Stimulated activated CD4-positive, alpha-beta T cell treated with anti-CD3 and anti-CD28 coated beads, TNF-alpha, amount 100 ng/mL, for 4 hours (primary cell): Measurements from ENCODE around the gene QKI.
"Not testable (repeated sequence)": the region's sequence is repeated elsewhere in the genome, so short reads cannot be mapped to it uniquely, and the experiment has no call there.

Source experiments
- DNase-seq, 3 experiments: peaks; one replicate each; pipeline ENCODE4 v3.0.0-alpha.2; 2020; ENCODE audit warnings: low read depth in 3 of 3

Gene QKI

GRCh38 chr6:163579111-163579879 lies 164.8 kb downstream of the QKI start:
- no peak for DNase-seq

- DNase-seq, result no peak
These were observed 165.4 kb downstream of the QKI start for GRCh38 chr6:163579880-163580295.

- no peak for DNase-seq
These were observed 166.0 kb downstream of the QKI start for GRCh38 chr6:163580311-163581030.

- no peak for DNase-seq
These were observed 169.0 kb downstream of the QKI start for GRCh38 chr6:163583558-163583957.

- DNase-seq, result no peak
These were observed 171.5 kb downstream of the QKI start for GRCh38 chr6:163585932-163586437.

GRCh38 chr6:163586888-163587287 lies 172.4 kb downstream of the QKI start:
- DNase-seq, result no peak

GRCh38 chr6:163588220-163588919 lies 173.9 kb downstream of the QKI start:
- no peak for DNase-seq

- DNase-seq, result no peak
These were observed 174.9 kb downstream of the QKI start for GRCh38 chr6:163589387-163589786.

GRCh38 chr6:163590132-163590531 lies 175.6 kb downstream of the QKI start:
- not testable (repeated sequence) for DNase-seq

GRCh38 chr6:163592872-163593271 lies 178.4 kb downstream of the QKI start:
- DNase-seq, result no peak

GRCh38 chr6:163596174-163596573 lies 181.7 kb downstream of the QKI start:
- DNase-seq, result no peak

GRCh38 chr6:163599136-163599535 lies 184.6 kb downstream of the QKI start:
- no peak for DNase-seq

- no peak for DNase-seq
These were observed 185.2 kb downstream of the QKI start for GRCh38 chr6:163599684-163600083.

GRCh38 chr6:163600331-163600730 lies 185.8 kb downstream of the QKI start:
- no peak for DNase-seq

GRCh38 chr6:163600781-163601180 lies 186.3 kb downstream of the QKI start:
- DNase-seq, result no peak

GRCh38 chr6:163602851-163603250 lies 188.3 kb downstream of the QKI start:
- DNase-seq, result no peak

GRCh38 chr6:163603395-163603794 lies 188.9 kb downstream of the QKI start:
- no peak for DNase-seq

- no peak for DNase-seq
These were observed 191.0 kb downstream of the QKI start for GRCh38 chr6:163605385-163606097.

GRCh38 chr6:163607792-163608191 lies 193.3 kb downstream of the QKI start:
- DNase-seq, result no peak

- no peak for DNase-seq
These were observed 193.7 kb downstream of the QKI start for GRCh38 chr6:163608204-163608644.

GRCh38 chr6:163612200-163612599 lies 197.7 kb downstream of the QKI start:
- no peak for DNase-seq

- DNase-seq, result no peak
These were observed 198.5 kb downstream of the QKI start for GRCh38 chr6:163613025-163613424.
